Loucy (cell line): Measurements from ENCODE around the gene NECAP2.

Experiments used
- H2AFZ ChIP-seq: fragments of 200-600 bp; sonication (generic); 2 replicates; pipeline ENCODE4 v1.6.0; 2016; ENCODE audit warnings: antibody characterized with exemption, mild to moderate bottlenecking, low read length, moderate library complexity
- H3F3A ChIP-seq: fragments of 200-600 bp; 2 replicates; pipeline ENCODE4 v1.6.0; 2016; ENCODE audit warnings: antibody characterized with exemption, low read depth, mild to moderate bottlenecking
- H3K27me3 ChIP-seq: fragments of 200-600 bp; sonication (generic); 2 replicates; pipeline ENCODE4 v1.6.1; 2014; ENCODE audit warnings: low read length, mild to moderate bottlenecking; ENCODE audit not compliant: insufficient read depth, poor library complexity, severe bottlenecking
- H3K36me3 ChIP-seq: fragments of 200-600 bp; sonication (generic); 2 replicates; pipeline ENCODE4 v1.6.1; 2016; ENCODE audit warnings: low read length; ENCODE audit not compliant: insufficient read depth
- H3K4me1 ChIP-seq: fragments of 200-600 bp; sonication (generic); 2 replicates; pipeline ENCODE4 v1.5.1; 2014; ENCODE audit warnings: low read length, mild to moderate bottlenecking; ENCODE audit not compliant: insufficient read depth, poor library complexity, severe bottlenecking
- H3K4me2 ChIP-seq: fragments of 200-600 bp; sonication (generic); 2 replicates; pipeline ENCODE4 v1.6.0; 2014; ENCODE audit warnings: antibody characterized with exemption, low read length, low read depth, mild to moderate bottlenecking; ENCODE audit not compliant: poor library complexity, severe bottlenecking
- H3K4me3 ChIP-seq: fragments of 200-600 bp; sonication (generic); 2 replicates; pipeline ENCODE4 v1.5.1; 2014; ENCODE audit warnings: low read length, mild to moderate bottlenecking, mixed read lengths; ENCODE audit not compliant: poor library complexity, severe bottlenecking
- H3K79me2 ChIP-seq: fragments of 200-600 bp; sonication (generic); 2 replicates; pipeline ENCODE4 v1.6.1; 2014; ENCODE audit warnings: low read length; ENCODE audit not compliant: insufficient read depth
- H3K9ac ChIP-seq: fragments of 200-600 bp; sonication (generic); 2 replicates; pipeline ENCODE4 v1.6.0; 2014; ENCODE audit warnings: mild to moderate bottlenecking, low read depth, low read length, moderate library complexity; ENCODE audit not compliant: poor library complexity, severe bottlenecking
- H3K9me2 ChIP-seq: fragments of 200-600 bp; sonication (generic); replicated peaks from 2 replicates; pipeline ENCODE4 v1.6.1; 2016; ENCODE audit warnings: low read depth, low read length, mixed read lengths
- H3K9me3 ChIP-seq: fragments of 200-600 bp; sonication (generic); 2 replicates; pipeline ENCODE4 v1.6.1; 2014; ENCODE audit warnings: mild to moderate bottlenecking, antibody characterized with exemption, low read length, low read depth; ENCODE audit not compliant: insufficient read depth
- H4K20me1 ChIP-seq: fragments of 200-600 bp; sonication (generic); 2 replicates; pipeline ENCODE4 v1.6.0; 2014; ENCODE audit warnings: antibody characterized with exemption, low read length, mild to moderate bottlenecking; ENCODE audit not compliant: insufficient read depth, poor library complexity, severe bottlenecking
- CTCF ChIP-seq: fragments of 200-600 bp; sonication (generic); conservative IDR thresholded peaks from 2 replicates; pipeline ENCODE4 v1.5.1; 2014; ENCODE audit warnings: mild to moderate bottlenecking, antibody characterized with exemption, low read length
- EZH2phosphoT487 ChIP-seq: fragments of 200-600 bp; IDR thresholded peaks from 2 replicates; pipeline ENCODE4 v1.6.1; 2018; ENCODE audit warnings: antibody characterized with exemption, mild to moderate bottlenecking, moderate library complexity, borderline replicate concordance

NECAP2 gene

GRCh38 chr1:16425125-16426025 is 15.1 kb upstream of the NECAP2 start:
- Histone ChIP-seq H3K4me2 (no peak overlapping the region), H3K4me3 (no peak overlapping the region), H3K79me2 (no peaks in the 10 kb centered on the region)

GRCh38 chr1:16430606-16431005 is 9.9 kb upstream of the NECAP2 start:
- Histone ChIP-seq H3K9me2 (no peaks in the 10 kb centered on the region), H3K4me2 (peak overlapping the region; percentile 30), H3K4me3 (no peak overlapping the region), H3K36me3 (no peaks in the 10 kb centered on the region), H2AFZ (peak overlapping the region; percentile 65; the same call in 1 of the 2 replicates), H3F3A (no peaks in the 10 kb centered on the region), H4K20me1 (no peaks in the 10 kb centered on the region), H3K27me3 (no peaks in the 10 kb centered on the region), H3K9ac (no peak overlapping the region), H3K4me1 (peaks cover 11% of the 10 kb centered on the region), H3K9me3 (no peaks in the 10 kb centered on the region), H3K79me2 (no peaks in the 10 kb centered on the region)
- TF ChIP-seq EZH2phosphoT487 (no peak), CTCF (0 out of 2 replicates have a peak, but pooled peaks have one; percentile 10)

More at GRCh38 chr1:16425125-16426025, 15.1 kb upstream of the NECAP2 start:
- Histone ChIP-seq H3K4me1 (peaks cover under 1% of the 10 kb centered on the region), H3K9me2 (no peaks in the 10 kb centered on the region), H3K27me3 (no peaks in the 10 kb centered on the region), H3K36me3 (no peaks in the 10 kb centered on the region), H2AFZ (no peak overlapping the region), H3K9me3 (no peaks in the 10 kb centered on the region), H3F3A (no peaks in the 10 kb centered on the region), H3K9ac (no peak overlapping the region), H4K20me1 (no peaks in the 10 kb centered on the region)
- TF ChIP-seq CTCF, result no peak
- TF ChIP-seq EZH2phosphoT487, result no peak

- Histone ChIP-seq H2AFZ (peak overlapping the region; percentile 42; the same call in 1 of the 2 replicates), H3K9me3 (no peaks in the 10 kb centered on the region), H3K9ac (no peak overlapping the region), H3K4me1 (peaks cover 11% of the 10 kb centered on the region), H3K4me3 (no peak overlapping the region), H3F3A (no peaks in the 10 kb centered on the region), H3K9me2 (no peaks in the 10 kb centered on the region), H4K20me1 (no peaks in the 10 kb centered on the region), H3K4me2 (no peak overlapping the region), H3K36me3 (no peaks in the 10 kb centered on the region), H3K79me2 (no peaks in the 10 kb centered on the region), H3K27me3 (no peaks in the 10 kb centered on the region)
- TF ChIP-seq EZH2phosphoT487 (no peak), CTCF (no peak)
Observed at GRCh38 chr1:16433030-16433429, 7.5 kb upstream of the NECAP2 start.
